ENCODE measurements around the gene PIK3C2G. TPM values are rescaled to one million over a fixed set of nuclear protein-coding genes. Genes with fewer than 3 reads are reported as not detected.

The PIK3C2G gene
- total and polyA plus RNA-seq, 10 of the 15 experiments (the other 5 are each of a cell fraction or from before 2014, with no cell fraction given): not detected

DNA sequence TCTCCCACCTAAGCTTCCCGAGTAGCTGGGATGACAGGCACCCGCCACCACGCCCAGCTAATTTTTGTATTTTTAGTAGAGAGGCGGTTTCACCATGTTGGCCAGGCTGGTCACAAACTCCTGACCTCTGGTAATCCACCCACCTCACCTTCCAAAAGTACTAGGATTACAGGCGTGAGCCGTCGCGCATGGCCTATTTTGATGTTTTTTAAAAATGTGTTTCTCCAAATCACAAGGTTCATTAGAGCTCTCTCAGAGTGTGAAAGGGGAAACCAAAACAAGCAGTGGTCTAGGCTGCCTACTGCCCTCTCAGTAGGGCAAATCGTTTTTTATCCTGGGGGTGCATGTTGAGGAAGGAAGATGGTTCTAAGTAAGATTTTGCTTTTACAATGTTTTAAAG is 211.5 kb downstream of the PIK3C2G start (continued):
- TF ChIP-seq, protein P1, sequence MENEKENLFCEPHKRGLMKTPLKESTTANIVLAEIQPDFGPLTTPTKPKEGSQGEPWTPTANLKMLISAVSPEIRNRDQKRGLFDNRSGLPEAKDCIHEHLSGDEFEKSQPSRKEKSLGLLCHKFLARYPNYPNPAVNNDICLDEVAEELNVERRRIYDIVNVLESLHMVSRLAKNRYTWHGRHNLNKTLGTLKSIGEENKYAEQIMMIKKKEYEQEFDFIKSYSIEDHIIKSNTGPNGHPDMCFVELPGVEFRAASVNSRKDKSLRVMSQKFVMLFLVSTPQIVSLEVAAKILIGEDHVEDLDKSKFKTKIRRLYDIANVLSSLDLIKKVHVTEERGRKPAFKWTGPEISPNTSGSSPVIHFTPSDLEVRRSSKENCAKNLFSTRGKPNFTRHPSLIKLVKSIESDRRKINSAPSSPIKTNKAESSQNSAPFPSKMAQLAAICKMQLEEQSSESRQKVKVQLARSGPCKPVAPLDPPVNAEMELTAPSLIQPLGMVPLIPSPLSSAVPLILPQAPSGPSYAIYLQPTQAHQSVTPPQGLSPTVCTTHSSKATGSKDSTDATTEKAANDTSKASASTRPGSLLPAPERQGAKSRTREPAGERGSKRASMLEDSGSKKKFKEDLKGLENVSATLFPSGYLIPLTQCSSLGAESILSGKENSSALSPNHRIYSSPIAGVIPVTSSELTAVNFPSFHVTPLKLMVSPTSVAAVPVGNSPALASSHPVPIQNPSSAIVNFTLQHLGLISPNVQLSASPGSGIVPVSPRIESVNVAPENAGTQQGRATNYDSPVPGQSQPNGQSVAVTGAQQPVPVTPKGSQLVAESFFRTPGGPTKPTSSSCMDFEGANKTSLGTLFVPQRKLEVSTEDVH (IDR thresholded peaks at IDR 0.05; ENCODE audit: low read depth, partially characterized antibody): no peak
- TF ChIP-seq NR2F1 (conservative IDR thresholded peaks at IDR 0.05): no peak
- no peak for TF ChIP-seq ATF7 (IDR thresholded peaks at IDR 0.05; ENCODE audit: low read depth)

DNA sequence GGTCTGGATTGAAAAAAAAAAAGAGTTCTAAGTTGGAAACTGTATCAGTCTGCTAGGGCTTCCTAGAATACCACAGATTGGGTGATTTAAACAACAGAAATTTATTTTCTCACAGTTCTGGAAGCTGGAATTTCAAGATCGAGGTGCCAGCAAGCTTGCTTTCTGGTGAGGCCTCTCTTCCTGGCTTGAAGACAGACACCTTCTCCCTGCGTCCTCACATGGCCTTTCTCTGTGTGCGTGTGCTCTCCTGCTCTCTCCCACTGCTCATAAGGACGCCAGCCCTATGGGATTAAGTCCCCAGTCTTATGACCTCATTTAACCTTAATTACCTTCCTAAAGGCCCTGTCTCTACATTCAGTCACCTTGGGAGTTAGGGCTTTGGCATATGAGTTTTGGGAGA is 215.5 kb downstream of the PIK3C2G start:
- DNase-seq (ENCODE audit: low read depth, low spot score) (no peak), FAIRE-seq (no peak), ATAC-seq (no peak)
- H3K4me2 ChIP-seq (ENCODE audit: control insufficient read depth, insufficient read depth): no peak overlapping the region
- H3K9me3 ChIP-seq (replicated peaks; ENCODE audit: control insufficient read depth, insufficient read depth, low read length): no peaks in the 10 kb centered on the region
- SMC1A ChIA-PET (ENCODE audit: uncharacterized antibody, unreplicated experiment): interaction anchor here (1.4 kb wide), 1 partner anchor 23 kb away, joined by 3 read pairs; no protein-coding TSS in a partner anchor
- no peaks in the 10 kb centered on the region for H3K79me2 ChIP-seq (ENCODE audit: control insufficient read depth, insufficient read depth, low read length)
- H4K20me1 ChIP-seq (ENCODE audit: control insufficient read depth, insufficient read depth): no peaks in the 10 kb centered on the region
- H3K4me3 ChIP-seq: no peak overlapping the region
- BruUV-seq (replicated peaks): no TSS peak
- WGBS (ENCODE audit: insufficient coverage, insufficient replicate concordance, low lambda C conversion rate, missing lambda C conversion rate): 10% methylated on average over 4 of the region's 4 CpGs
- H3K27ac ChIP-seq (ENCODE audit: control insufficient read depth, insufficient read depth): no peak overlapping the region
- RAD21 ChIA-PET (ENCODE audit: unreplicated experiment): no interaction called here
- POLR2A ChIA-PET: no interaction called here
- in situ Hi-C loops (cut with MboI): no loop called here
- intact Hi-C loops (cut with micrococcal nuclease; ENCODE audit: unreplicated experiment): no loop called here
- CTCF ChIA-PET: no interaction called here
- H3K27me3 ChIP-seq (replicated peaks in 1 of 2; ENCODE audit: control insufficient read depth in 2 of 2, insufficient read depth in 2 of 2, low read length in 1 of 2): no peaks in the 10 kb centered on the region
- no peaks in the 10 kb centered on the region for H3K36me3 ChIP-seq (ENCODE audit: control insufficient read depth in 2 of 2, insufficient read depth in 2 of 2, low read length in 1 of 2)
- H2AFZ ChIP-seq (ENCODE audit: control insufficient read depth, low read depth, low read length): no peak overlapping the region
- H3K9ac ChIP-seq (ENCODE audit: control insufficient read depth, insufficient read depth, low read length): no peak overlapping the region
- H3K4me1 ChIP-seq (ENCODE audit: control insufficient read depth, insufficient read depth, low read length): no peaks in the 10 kb centered on the region
- no peak for TF ChIP-seq CBFB (IDR thresholded peaks at IDR 0.05; ENCODE audit: low read depth)
- TF ChIP-seq MYC (IDR thresholded peaks at IDR 0.05; ENCODE audit: insufficient read depth, insufficient read length, insufficient replicate concordance, low read length, severe bottlenecking): no peak
- TF ChIP-seq PAX8 (IDR thresholded peaks at IDR 0.05): no peak
- TF ChIP-seq, protein P2, sequence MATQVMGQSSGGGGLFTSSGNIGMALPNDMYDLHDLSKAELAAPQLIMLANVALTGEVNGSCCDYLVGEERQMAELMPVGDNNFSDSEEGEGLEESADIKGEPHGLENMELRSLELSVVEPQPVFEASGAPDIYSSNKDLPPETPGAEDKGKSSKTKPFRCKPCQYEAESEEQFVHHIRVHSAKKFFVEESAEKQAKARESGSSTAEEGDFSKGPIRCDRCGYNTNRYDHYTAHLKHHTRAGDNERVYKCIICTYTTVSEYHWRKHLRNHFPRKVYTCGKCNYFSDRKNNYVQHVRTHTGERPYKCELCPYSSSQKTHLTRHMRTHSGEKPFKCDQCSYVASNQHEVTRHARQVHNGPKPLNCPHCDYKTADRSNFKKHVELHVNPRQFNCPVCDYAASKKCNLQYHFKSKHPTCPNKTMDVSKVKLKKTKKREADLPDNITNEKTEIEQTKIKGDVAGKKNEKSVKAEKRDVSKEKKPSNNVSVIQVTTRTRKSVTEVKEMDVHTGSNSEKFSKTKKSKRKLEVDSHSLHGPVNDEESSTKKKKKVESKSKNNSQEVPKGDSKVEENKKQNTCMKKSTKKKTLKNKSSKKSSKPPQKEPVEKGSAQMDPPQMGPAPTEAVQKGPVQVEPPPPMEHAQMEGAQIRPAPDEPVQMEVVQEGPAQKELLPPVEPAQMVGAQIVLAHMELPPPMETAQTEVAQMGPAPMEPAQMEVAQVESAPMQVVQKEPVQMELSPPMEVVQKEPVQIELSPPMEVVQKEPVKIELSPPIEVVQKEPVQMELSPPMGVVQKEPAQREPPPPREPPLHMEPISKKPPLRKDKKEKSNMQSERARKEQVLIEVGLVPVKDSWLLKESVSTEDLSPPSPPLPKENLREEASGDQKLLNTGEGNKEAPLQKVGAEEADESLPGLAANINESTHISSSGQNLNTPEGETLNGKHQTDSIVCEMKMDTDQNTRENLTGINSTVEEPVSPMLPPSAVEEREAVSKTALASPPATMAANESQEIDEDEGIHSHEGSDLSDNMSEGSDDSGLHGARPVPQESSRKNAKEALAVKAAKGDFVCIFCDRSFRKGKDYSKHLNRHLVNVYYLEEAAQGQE (IDR thresholded peaks at IDR 0.05; ENCODE audit: low read depth, low read length): no peak
- TF ChIP-seq MTA2 (IDR thresholded peaks at IDR 0.05; ENCODE audit: low read depth): no peak
- no peak for TF ChIP-seq NFIC (IDR thresholded peaks at IDR 0.05; ENCODE audit: low read depth, low read length)
- TF ChIP-seq SP1 (IDR thresholded peaks at IDR 0.05; ENCODE audit: low read depth, low read length): no peak
- no peak for TF ChIP-seq BCL11A (IDR thresholded peaks at IDR 0.05; ENCODE audit: low read depth, low read length)
- no peak for TF ChIP-seq BRCA1 (IDR thresholded peaks at IDR 0.05; ENCODE audit: low read depth, low read length)
- TF ChIP-seq TCF7 (IDR thresholded peaks at IDR 0.05; ENCODE audit: borderline replicate concordance): no peak
- TF ChIP-seq HDAC2 (IDR thresholded peaks at IDR 0.05): no peak
- TF ChIP-seq, protein P3, sequence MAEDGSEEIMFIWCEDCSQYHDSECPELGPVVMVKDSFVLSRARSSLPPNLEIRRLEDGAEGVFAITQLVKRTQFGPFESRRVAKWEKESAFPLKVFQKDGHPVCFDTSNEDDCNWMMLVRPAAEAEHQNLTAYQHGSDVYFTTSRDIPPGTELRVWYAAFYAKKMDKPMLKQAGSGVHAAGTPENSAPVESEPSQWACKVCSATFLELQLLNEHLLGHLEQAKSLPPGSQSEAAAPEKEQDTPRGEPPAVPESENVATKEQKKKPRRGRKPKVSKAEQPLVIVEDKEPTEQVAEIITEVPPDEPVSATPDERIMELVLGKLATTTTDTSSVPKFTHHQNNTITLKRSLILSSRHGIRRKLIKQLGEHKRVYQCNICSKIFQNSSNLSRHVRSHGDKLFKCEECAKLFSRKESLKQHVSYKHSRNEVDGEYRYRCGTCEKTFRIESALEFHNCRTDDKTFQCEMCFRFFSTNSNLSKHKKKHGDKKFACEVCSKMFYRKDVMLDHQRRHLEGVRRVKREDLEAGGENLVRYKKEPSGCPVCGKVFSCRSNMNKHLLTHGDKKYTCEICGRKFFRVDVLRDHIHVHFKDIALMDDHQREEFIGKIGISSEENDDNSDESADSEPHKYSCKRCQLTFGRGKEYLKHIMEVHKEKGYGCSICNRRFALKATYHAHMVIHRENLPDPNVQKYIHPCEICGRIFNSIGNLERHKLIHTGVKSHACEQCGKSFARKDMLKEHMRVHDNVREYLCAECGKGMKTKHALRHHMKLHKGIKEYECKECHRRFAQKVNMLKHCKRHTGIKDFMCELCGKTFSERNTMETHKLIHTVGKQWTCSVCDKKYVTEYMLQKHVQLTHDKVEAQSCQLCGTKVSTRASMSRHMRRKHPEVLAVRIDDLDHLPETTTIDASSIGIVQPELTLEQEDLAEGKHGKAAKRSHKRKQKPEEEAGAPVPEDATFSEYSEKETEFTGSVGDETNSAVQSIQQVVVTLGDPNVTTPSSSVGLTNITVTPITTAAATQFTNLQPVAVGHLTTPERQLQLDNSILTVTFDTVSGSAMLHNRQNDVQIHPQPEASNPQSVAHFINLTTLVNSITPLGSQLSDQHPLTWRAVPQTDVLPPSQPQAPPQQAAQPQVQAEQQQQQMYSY (CRISPR knock-in tag; IDR thresholded peaks at IDR 0.05): no peak
- no peak for TF ChIP-seq FOXK2 (IDR thresholded peaks at IDR 0.05)

Data from GM12878 (cell line).